HG02852 (cell line): ENCODE results near the gene UNC119.
A peak's percentile ranks its signal among the peaks of the same experiment; 100 is the strongest.

Experiments
- ATAC-seq: cut with Tn5 transposase; IDR thresholded peaks from one replicate; pipeline ENCODE4 v1.9.1; 2021; ENCODE audit warnings: mild to moderate bottlenecking, moderate library complexity; ENCODE audit not compliant: unreplicated experiment

Gene UNC119

GRCh38 chr17:28500712-28501379 is 51.6 kb downstream of the UNC119 start:
- ATAC-seq, result peak; percentile 67

- no peak for ATAC-seq
These were observed 52.6 kb downstream of the UNC119 start for GRCh38 chr17:28499684-28500357.

GRCh38 chr17:28499364-28499664 is 53.1 kb downstream of the UNC119 start:
- ATAC-seq, result no peak

DNA sequence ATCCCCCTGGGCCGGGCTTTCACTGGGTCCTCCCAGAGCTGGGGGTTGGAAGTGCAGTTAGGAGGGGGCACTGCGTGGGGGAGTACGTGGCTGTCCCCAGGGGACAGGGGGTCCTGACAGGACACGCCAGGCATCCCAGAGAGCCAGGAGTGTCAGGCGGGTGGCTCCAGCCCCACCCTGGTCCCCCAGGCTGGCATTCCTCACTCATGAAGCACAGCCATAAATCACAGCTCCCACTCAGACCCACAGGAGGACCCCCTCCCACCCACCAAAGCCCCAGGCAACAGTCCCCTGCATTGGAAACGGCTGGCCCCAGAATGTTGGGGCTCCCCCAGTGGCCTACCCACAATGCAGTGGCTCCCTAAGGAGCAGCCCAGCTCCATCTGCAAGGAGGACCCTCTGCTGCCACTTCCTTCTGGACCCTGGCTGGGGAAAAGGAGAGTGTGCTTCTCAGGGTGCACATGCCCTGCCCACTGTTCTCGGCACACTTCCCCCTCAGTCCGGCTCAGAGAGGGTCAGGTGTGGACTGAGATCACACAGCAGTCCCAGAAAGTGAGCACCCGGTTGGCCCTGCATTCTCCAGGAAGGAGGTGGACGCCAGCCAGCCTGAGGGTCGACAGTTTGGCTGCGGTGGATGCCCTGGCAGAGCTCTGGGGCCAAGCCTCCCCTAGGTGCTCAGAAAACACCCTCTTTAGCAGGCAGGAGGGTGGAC is 53.6 kb downstream of the UNC119 start:
- ATAC-seq, result no peak

- no peak for ATAC-seq
These were observed 54.5 kb downstream of the UNC119 start for GRCh38 chr17:28497931-28498330.
